ENCODE data around the gene TVP23A. TPM values are rescaled to one million over a fixed set of nuclear protein-coding genes. Genes with fewer than 3 reads are reported as not detected.
"Not testable (repeated sequence)": the region's sequence is repeated elsewhere in the genome, so short reads cannot be mapped to it uniquely, and the experiment has no call there.

TVP23A gene
- polyA plus RNA-seq, 1 donor from 2014 or later, result 9.1 TPM

- Histone ChIP-seq H3K9me3 (ENCODE audit: low read length) (no peaks in the 10 kb centered on the region), H3K79me2 (replicated peaks; ENCODE audit: insufficient read depth, low read length) (no peaks in the 10 kb centered on the region), H3K27me3 (ENCODE audit: insufficient read depth, low read depth, low read length) (no peaks in the 10 kb centered on the region), H3K9me2 (ENCODE audit: insufficient read depth, low read length) (no peaks in the 10 kb centered on the region), H2AFZ (ENCODE audit: low read depth, low read length) (no peak overlapping the region), H3K9ac (ENCODE audit: low read length) (no peak overlapping the region), H3K4me2 (ENCODE audit: low read length) (no peak overlapping the region), H3K27ac (ENCODE audit: low read length) (no peak overlapping the region), H3F3A (ENCODE audit: insufficient read depth, low read length, poor library complexity, severe bottlenecking) (no peaks in the 10 kb centered on the region), H3K36me3 (ENCODE audit: insufficient read depth, low read length) (no peaks in the 10 kb centered on the region), H3K4me3 (ENCODE audit: low read length) (no peak overlapping the region), H4K20me1 (ENCODE audit: insufficient read depth) (no peaks in the 10 kb centered on the region)
- TF ChIP-seq EZH2 (IDR thresholded peaks at IDR 0.05; ENCODE audit: borderline replicate concordance, insufficient read depth, low read length, poor library complexity, severe bottlenecking), result no peak
- TF ChIP-seq REST (IDR thresholded peaks at IDR 0.05; ENCODE audit: borderline replicate concordance), result no peak
- no peak for TF ChIP-seq EP300 (conservative IDR thresholded peaks at IDR 0.05; ENCODE audit: poor library complexity, severe bottlenecking)
- TF ChIP-seq POLR2AphosphoS5 (IDR thresholded peaks at IDR 0.05), result no peak
- TF ChIP-seq TAF1 (IDR thresholded peaks at IDR 0.05; ENCODE audit: low read depth), result no peak
- TF ChIP-seq RAD21 (conservative IDR thresholded peaks at IDR 0.05), result no peak
- TF ChIP-seq SMC3 (conservative IDR thresholded peaks at IDR 0.05; ENCODE audit: poor library complexity), result no peak
- no peak for TF ChIP-seq MXI1 (conservative IDR thresholded peaks at IDR 0.05; ENCODE audit: poor library complexity, severe bottlenecking)
- no peak for TF ChIP-seq CTCF (IDR thresholded peaks at IDR 0.05; ENCODE audit: poor library complexity, severe bottlenecking)
Observed at GRCh38 chr16:10780628-10781027, 38.0 kb downstream of the TVP23A start.

GRCh38 chr16:10779908-10780307 lies 38.7 kb downstream of the TVP23A start:
- not testable (repeated sequence) for H3F3A ChIP-seq (ENCODE audit: insufficient read depth, low read length, poor library complexity, severe bottlenecking); H3K9ac ChIP-seq (ENCODE audit: low read length); H3K79me2 ChIP-seq (replicated peaks; ENCODE audit: insufficient read depth, low read length); H3K36me3 ChIP-seq (ENCODE audit: insufficient read depth, low read length); H4K20me1 ChIP-seq (ENCODE audit: insufficient read depth); H3K9me3 ChIP-seq (ENCODE audit: low read length); H3K27ac ChIP-seq (ENCODE audit: low read length); H3K9me2 ChIP-seq (ENCODE audit: insufficient read depth, low read length); H3K4me2 ChIP-seq (ENCODE audit: low read length); H2AFZ ChIP-seq (ENCODE audit: low read depth, low read length); H3K27me3 ChIP-seq (ENCODE audit: insufficient read depth, low read depth, low read length); H3K4me3 ChIP-seq (ENCODE audit: low read length)

- no peaks in the 10 kb centered on the region for H3K36me3 ChIP-seq (ENCODE audit: insufficient read depth, low read length)
- no peaks in the 10 kb centered on the region for H3K27me3 ChIP-seq (ENCODE audit: insufficient read depth, low read depth, low read length)
- no peaks in the 10 kb centered on the region for H3F3A ChIP-seq (ENCODE audit: insufficient read depth, low read length, poor library complexity, severe bottlenecking)
- H3K27ac ChIP-seq (ENCODE audit: low read length), result no peak overlapping the region
- no peak overlapping the region for H3K9ac ChIP-seq (ENCODE audit: low read length)
- no peaks in the 10 kb centered on the region for H3K9me3 ChIP-seq (ENCODE audit: low read length)
- no peak overlapping the region for H2AFZ ChIP-seq (ENCODE audit: low read depth, low read length)
- H3K9me2 ChIP-seq (ENCODE audit: insufficient read depth, low read length), result no peaks in the 10 kb centered on the region
- H3K79me2 ChIP-seq (replicated peaks; ENCODE audit: insufficient read depth, low read length), result no peaks in the 10 kb centered on the region
- H3K4me3 ChIP-seq (ENCODE audit: low read length), result no peak overlapping the region
- TF ChIP-seq TAF1 (IDR thresholded peaks at IDR 0.05; ENCODE audit: low read depth) (no peak), CTCF (IDR thresholded peaks at IDR 0.05; ENCODE audit: poor library complexity, severe bottlenecking) (no peak), EZH2 (IDR thresholded peaks at IDR 0.05; ENCODE audit: borderline replicate concordance, insufficient read depth, low read length, poor library complexity, severe bottlenecking) (no peak), EP300 (conservative IDR thresholded peaks at IDR 0.05; ENCODE audit: poor library complexity, severe bottlenecking) (no peak), REST (IDR thresholded peaks at IDR 0.05; ENCODE audit: borderline replicate concordance) (no peak), RAD21 (conservative IDR thresholded peaks at IDR 0.05) (no peak), MXI1 (conservative IDR thresholded peaks at IDR 0.05; ENCODE audit: poor library complexity, severe bottlenecking) (no peak), SMC3 (conservative IDR thresholded peaks at IDR 0.05; ENCODE audit: poor library complexity) (no peak)
- H3K4me2 ChIP-seq (ENCODE audit: low read length), result no peak overlapping the region
- no peaks in the 10 kb centered on the region for H4K20me1 ChIP-seq (ENCODE audit: insufficient read depth)
Observed at GRCh38 chr16:10777356-10777755, 41.2 kb downstream of the TVP23A start.
